H1 (cell line): ENCODE data around the gene TSPAN6. TPM values are rescaled to one million over a fixed set of nuclear protein-coding genes. Genes with fewer than 3 reads are reported as not detected.

Experiments
- MAFK ChIP-seq: IDR thresholded peaks from 2 replicates; pipeline ENCODE4 v1.6.1; 2012; ENCODE audit warnings: low read depth, mild to moderate bottlenecking, improper control_type of control experiment, low read length
- polyA plus RNA-seq, 7 experiments: library from polyadenylated mRNA; depleted of rRNA in 3 of 7; stranded (reverse) in 5 of 7; unstranded in 2 of 7; fragments of >200 nt in 5 of 7; fragments of 200-250 nt in 2 of 7; gene quantifications; 1 replicate in 5 of 7; 2 replicates in 1 of 7; 4 replicates in 1 of 7; pipeline versions ENCODE4 v1.2.1 to v1.2.3, GENCODE V29; 2011 to 2013; ENCODE audit warnings: missing spikeins in 2 of 7, mixed read lengths in 2 of 7
- total RNA-seq: library from RNA; stranded (reverse); fragmentation: NEBNext Ultra II Directional; extraction: Animal tissue kit (Norgen Biotek cat#: 25700); gene quantifications from 2 replicates; pipeline ENCODE4 v1.2.1, GENCODE V29; 2021
- TF ChIP-seq, protein P1 (sequence below): IDR thresholded peaks from 2 replicates; pipeline ENCODE4 v1.6.1; 2011; ENCODE audit warnings: low read depth, mild to moderate bottlenecking, low read length; ENCODE audit not compliant: insufficient read depth

Gene TSPAN6
- total and polyA plus RNA-seq, 2 of the 8 experiments (the other 6 are each of a cell fraction or from before 2014, with no cell fraction given) = 58.1 to 67.7 TPM

DNA sequence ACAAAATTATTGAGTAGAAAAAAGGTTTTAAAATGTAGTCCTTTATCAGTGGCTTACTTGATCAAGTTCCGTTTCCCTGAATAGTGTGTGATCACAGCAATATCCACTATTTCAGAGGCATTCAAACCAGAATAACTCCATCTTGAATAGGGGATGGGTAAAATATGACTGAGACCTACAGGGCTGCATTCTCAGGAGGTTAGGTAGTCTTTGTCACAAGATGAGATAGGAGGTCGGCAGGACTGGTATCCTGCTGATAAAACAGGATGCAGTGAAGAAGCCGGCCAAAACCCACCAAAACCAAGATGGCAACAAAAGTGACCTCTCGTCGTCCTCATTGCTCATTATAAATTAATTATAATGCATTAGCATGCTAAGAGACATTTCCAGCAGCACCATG, 24.7 kb downstream of the TSPAN6 start (continued):
- TF ChIP-seq MAFK = no peak
- TF ChIP-seq, protein P1, sequence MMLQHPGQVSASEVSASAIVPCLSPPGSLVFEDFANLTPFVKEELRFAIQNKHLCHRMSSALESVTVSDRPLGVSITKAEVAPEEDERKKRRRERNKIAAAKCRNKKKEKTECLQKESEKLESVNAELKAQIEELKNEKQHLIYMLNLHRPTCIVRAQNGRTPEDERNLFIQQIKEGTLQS = no peak
